ENCODE measurements around the gene NADK.
A peak's percentile ranks its signal among the peaks of the same experiment; 100 is the strongest.
"Not testable (repeated sequence)": the region's sequence is repeated elsewhere in the genome, so short reads cannot be mapped to it uniquely, and the experiment has no call there.

Gene NADK

GRCh38 chr1:1763657-1764621, 14.3 kb downstream of the NADK start:
- no peak for DNase-seq (ENCODE audit: low spot score)

- DNase-seq (ENCODE audit: low spot score) = no peak
These were observed 16.5 kb downstream of the NADK start for GRCh38 chr1:1761504-1762376.

- DNase-seq (ENCODE audit: low spot score) = no peak
These were observed 17.6 kb downstream of the NADK start for GRCh38 chr1:1760715-1761114.

GRCh38 chr1:1760345-1760650, 18.0 kb downstream of the NADK start:
- DNase-seq (ENCODE audit: low spot score) = no peak

GRCh38 chr1:1759456-1760344, 18.6 kb downstream of the NADK start:
- no peak for DNase-seq (ENCODE audit: low spot score)

GRCh38 chr1:1758692-1759455, 19.4 kb downstream of the NADK start:
- DNase-seq (ENCODE audit: low spot score) = peak; percentile 76

- no peak for DNase-seq (ENCODE audit: low spot score)
These were observed 20.1 kb downstream of the NADK start for GRCh38 chr1:1758059-1758621.

GRCh38 chr1:1757422-1758058, 20.7 kb downstream of the NADK start:
- DNase-seq (ENCODE audit: low spot score) = no peak

GRCh38 chr1:1756661-1757421, 21.4 kb downstream of the NADK start:
- DNase-seq (ENCODE audit: low spot score) = no peak

GRCh38 chr1:1755852-1756251, 22.4 kb downstream of the NADK start:
- DNase-seq (ENCODE audit: low spot score) = no peak

GRCh38 chr1:1755426-1755825, 22.8 kb downstream of the NADK start:
- no peak for DNase-seq (ENCODE audit: low spot score)

- DNase-seq (ENCODE audit: low spot score) = no peak
These were observed 24.0 kb downstream of the NADK start for GRCh38 chr1:1754051-1754815.

GRCh38 chr1:1753607-1754005, 24.7 kb downstream of the NADK start:
- no peak for DNase-seq (ENCODE audit: low spot score)

GRCh38 chr1:1752636-1753606, 25.3 kb downstream of the NADK start:
- DNase-seq (ENCODE audit: low spot score) = no peak

GRCh38 chr1:1752190-1752589, 26.1 kb downstream of the NADK start:
- DNase-seq (ENCODE audit: low spot score) = no peak

GRCh38 chr1:1749941-1750340, 28.3 kb downstream of the NADK start:
- not testable (repeated sequence) for DNase-seq (ENCODE audit: low spot score)

- no peak for DNase-seq (ENCODE audit: low spot score)
These were observed 29.5 kb downstream of the NADK start for GRCh38 chr1:1748686-1749321.

All from hematopoietic multipotent progenitor cell treated with erythropoietin and hydrocortisone succinate and interleukin-3 and kit ligand, for 17 days (in vitro differentiated cells).